ENCODE data around the gene ADAMTS6.
"Not testable (repeated sequence)": the region's sequence is repeated elsewhere in the genome, so short reads cannot be mapped to it uniquely, and the experiment has no call there.

The ADAMTS6 gene

GRCh38 chr5:65363499-65363898 is 118.2 kb downstream of the ADAMTS6 start:
- no peak for DNase-seq (ENCODE audit: low read depth)

GRCh38 chr5:65359981-65360380 is 121.7 kb downstream of the ADAMTS6 start:
- DNase-seq (ENCODE audit: low read depth): no peak

- DNase-seq (ENCODE audit: low read depth): no peak
Measured at GRCh38 chr5:65359569-65359968, 122.2 kb downstream of the ADAMTS6 start.

- DNase-seq (ENCODE audit: low read depth): no peak
Measured at GRCh38 chr5:65356274-65356673, 125.4 kb downstream of the ADAMTS6 start.

GRCh38 chr5:65355301-65355700 is 126.4 kb downstream of the ADAMTS6 start:
- no peak for DNase-seq (ENCODE audit: low read depth)

- DNase-seq (ENCODE audit: low read depth): no peak
Measured at GRCh38 chr5:65341835-65342234, 139.9 kb downstream of the ADAMTS6 start.

- DNase-seq (ENCODE audit: low read depth): no peak
Measured at GRCh38 chr5:65338606-65339151, 143.0 kb downstream of the ADAMTS6 start.

GRCh38 chr5:65334077-65334476 is 147.6 kb downstream of the ADAMTS6 start:
- no peak for DNase-seq (ENCODE audit: low read depth)

GRCh38 chr5:65332591-65332990 is 149.1 kb downstream of the ADAMTS6 start:
- DNase-seq (ENCODE audit: low read depth): no peak

- DNase-seq (ENCODE audit: low read depth): no peak
Measured at GRCh38 chr5:65329266-65329665, 152.5 kb downstream of the ADAMTS6 start.

- DNase-seq (ENCODE audit: low read depth): no peak
Measured at GRCh38 chr5:65327582-65327981, 154.1 kb downstream of the ADAMTS6 start.

- peak; percentile 11 for DNase-seq (ENCODE audit: low read depth)
Measured at GRCh38 chr5:65326922-65327321, 154.8 kb downstream of the ADAMTS6 start.

GRCh38 chr5:65324226-65324625 is 157.5 kb downstream of the ADAMTS6 start:
- DNase-seq (ENCODE audit: low read depth): no peak

- not testable (repeated sequence) for DNase-seq (ENCODE audit: low read depth)
Measured at GRCh38 chr5:65320704-65321103, 161.0 kb downstream of the ADAMTS6 start.

- DNase-seq (ENCODE audit: low read depth): no peak
Measured at GRCh38 chr5:65320250-65320649, 161.5 kb downstream of the ADAMTS6 start.

GRCh38 chr5:65307931-65308330 is 173.8 kb downstream of the ADAMTS6 start:
- no peak for DNase-seq (ENCODE audit: low read depth)

- DNase-seq (ENCODE audit: low read depth): no peak
Measured at GRCh38 chr5:65307088-65307487, 174.6 kb downstream of the ADAMTS6 start.

- no peak for DNase-seq (ENCODE audit: low read depth)
Measured at GRCh38 chr5:65305913-65306312, 175.8 kb downstream of the ADAMTS6 start.

- no peak for DNase-seq (ENCODE audit: low read depth)
Measured at GRCh38 chr5:65299861-65300260, 181.9 kb downstream of the ADAMTS6 start.

GRCh38 chr5:65296067-65296466 is 185.7 kb downstream of the ADAMTS6 start:
- DNase-seq (ENCODE audit: low read depth): no peak

- DNase-seq (ENCODE audit: low read depth): no peak
Measured at GRCh38 chr5:65292196-65292595, 189.5 kb downstream of the ADAMTS6 start.

- peak; percentile 13 for DNase-seq (ENCODE audit: low read depth)
Measured at GRCh38 chr5:65290677-65291076, 191.0 kb downstream of the ADAMTS6 start.

GRCh38 chr5:65288657-65289056 is 193.1 kb downstream of the ADAMTS6 start:
- no peak for DNase-seq (ENCODE audit: low read depth)

GRCh38 chr5:65279603-65280002 is 202.1 kb downstream of the ADAMTS6 start:
- DNase-seq (ENCODE audit: low read depth): no peak

All from GM04504 (cell line).